Neural cell (in vitro differentiated cells): ENCODE measurements around the gene ARRDC2.

Source experiments
- EP300 ChIP-seq: fragments of 450-650 bp; conservative IDR thresholded peaks from 2 replicates; pipeline ENCODE4 v1.6.1; 2014; ENCODE audit warnings: antibody characterized with exemption, mild to moderate bottlenecking, moderate library complexity; ENCODE audit not compliant: poor library complexity, severe bottlenecking
- EZH2 ChIP-seq: fragments of 200-600, 300-800 bp; shearing (Covaris generic), sonication (generic); IDR thresholded peaks from 2 replicates; pipeline ENCODE4 v1.6.1; 2014; ENCODE audit warnings: antibody characterized with exemption, low read length, borderline replicate concordance, mild to moderate bottlenecking; ENCODE audit not compliant: insufficient read depth, poor library complexity, severe bottlenecking
- MXI1 ChIP-seq: fragments of 450-650 bp; conservative IDR thresholded peaks from 2 replicates; pipeline ENCODE4 v1.6.1; 2014; ENCODE audit warnings: antibody characterized with exemption, mild to moderate bottlenecking; ENCODE audit not compliant: poor library complexity, severe bottlenecking
- POLR2AphosphoS5 ChIP-seq: IDR thresholded peaks from 2 replicates; pipeline ENCODE4 v1.6.1; 2012
- RAD21 ChIP-seq: fragments of 450-650 bp; conservative IDR thresholded peaks from 2 replicates; pipeline ENCODE4 v1.6.1; 2014; ENCODE audit warnings: antibody characterized with exemption, mild to moderate bottlenecking, moderate library complexity
- TAF1 ChIP-seq: IDR thresholded peaks from 2 replicates; pipeline ENCODE4 v1.6.1; 2012; ENCODE audit warnings: low read depth
- TF ChIP-seq, protein P1 (sequence below): fragments of 450-650 bp; IDR thresholded peaks from 2 replicates; pipeline ENCODE4 v1.5.1; 2014; ENCODE audit warnings: antibody characterized with exemption, mild to moderate bottlenecking, moderate library complexity; ENCODE audit not compliant: poor library complexity, severe bottlenecking
- TF ChIP-seq, protein P2 (sequence below): IDR thresholded peaks from 2 replicates; pipeline ENCODE4 v1.6.1; 2012; ENCODE audit warnings: borderline replicate concordance

DNA sequence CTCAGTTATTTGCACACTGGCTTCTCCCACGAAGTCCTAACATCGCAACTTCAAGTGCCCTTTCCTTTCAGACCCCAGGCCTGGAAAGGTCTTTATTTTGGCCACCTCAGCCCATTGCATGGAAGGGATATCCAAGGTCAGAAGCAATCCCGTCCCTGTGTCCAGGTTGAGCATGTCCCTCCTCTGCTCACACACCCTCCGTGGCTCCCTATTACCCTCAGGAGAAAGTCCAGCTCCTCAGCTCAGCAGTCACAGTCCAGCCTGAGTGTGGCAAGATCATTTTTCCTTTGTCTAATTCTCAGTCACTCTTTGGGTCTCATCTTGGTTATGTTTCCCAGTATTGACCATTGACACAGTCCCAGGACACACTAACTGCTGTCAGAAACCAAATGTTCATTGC lies 19.2 kb downstream of the ARRDC2 start:
- TF ChIP-seq, protein P1, sequence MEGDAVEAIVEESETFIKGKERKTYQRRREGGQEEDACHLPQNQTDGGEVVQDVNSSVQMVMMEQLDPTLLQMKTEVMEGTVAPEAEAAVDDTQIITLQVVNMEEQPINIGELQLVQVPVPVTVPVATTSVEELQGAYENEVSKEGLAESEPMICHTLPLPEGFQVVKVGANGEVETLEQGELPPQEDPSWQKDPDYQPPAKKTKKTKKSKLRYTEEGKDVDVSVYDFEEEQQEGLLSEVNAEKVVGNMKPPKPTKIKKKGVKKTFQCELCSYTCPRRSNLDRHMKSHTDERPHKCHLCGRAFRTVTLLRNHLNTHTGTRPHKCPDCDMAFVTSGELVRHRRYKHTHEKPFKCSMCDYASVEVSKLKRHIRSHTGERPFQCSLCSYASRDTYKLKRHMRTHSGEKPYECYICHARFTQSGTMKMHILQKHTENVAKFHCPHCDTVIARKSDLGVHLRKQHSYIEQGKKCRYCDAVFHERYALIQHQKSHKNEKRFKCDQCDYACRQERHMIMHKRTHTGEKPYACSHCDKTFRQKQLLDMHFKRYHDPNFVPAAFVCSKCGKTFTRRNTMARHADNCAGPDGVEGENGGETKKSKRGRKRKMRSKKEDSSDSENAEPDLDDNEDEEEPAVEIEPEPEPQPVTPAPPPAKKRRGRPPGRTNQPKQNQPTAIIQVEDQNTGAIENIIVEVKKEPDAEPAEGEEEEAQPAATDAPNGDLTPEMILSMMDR = no peak
- no peak for TF ChIP-seq EZH2
- TF ChIP-seq, protein P2, sequence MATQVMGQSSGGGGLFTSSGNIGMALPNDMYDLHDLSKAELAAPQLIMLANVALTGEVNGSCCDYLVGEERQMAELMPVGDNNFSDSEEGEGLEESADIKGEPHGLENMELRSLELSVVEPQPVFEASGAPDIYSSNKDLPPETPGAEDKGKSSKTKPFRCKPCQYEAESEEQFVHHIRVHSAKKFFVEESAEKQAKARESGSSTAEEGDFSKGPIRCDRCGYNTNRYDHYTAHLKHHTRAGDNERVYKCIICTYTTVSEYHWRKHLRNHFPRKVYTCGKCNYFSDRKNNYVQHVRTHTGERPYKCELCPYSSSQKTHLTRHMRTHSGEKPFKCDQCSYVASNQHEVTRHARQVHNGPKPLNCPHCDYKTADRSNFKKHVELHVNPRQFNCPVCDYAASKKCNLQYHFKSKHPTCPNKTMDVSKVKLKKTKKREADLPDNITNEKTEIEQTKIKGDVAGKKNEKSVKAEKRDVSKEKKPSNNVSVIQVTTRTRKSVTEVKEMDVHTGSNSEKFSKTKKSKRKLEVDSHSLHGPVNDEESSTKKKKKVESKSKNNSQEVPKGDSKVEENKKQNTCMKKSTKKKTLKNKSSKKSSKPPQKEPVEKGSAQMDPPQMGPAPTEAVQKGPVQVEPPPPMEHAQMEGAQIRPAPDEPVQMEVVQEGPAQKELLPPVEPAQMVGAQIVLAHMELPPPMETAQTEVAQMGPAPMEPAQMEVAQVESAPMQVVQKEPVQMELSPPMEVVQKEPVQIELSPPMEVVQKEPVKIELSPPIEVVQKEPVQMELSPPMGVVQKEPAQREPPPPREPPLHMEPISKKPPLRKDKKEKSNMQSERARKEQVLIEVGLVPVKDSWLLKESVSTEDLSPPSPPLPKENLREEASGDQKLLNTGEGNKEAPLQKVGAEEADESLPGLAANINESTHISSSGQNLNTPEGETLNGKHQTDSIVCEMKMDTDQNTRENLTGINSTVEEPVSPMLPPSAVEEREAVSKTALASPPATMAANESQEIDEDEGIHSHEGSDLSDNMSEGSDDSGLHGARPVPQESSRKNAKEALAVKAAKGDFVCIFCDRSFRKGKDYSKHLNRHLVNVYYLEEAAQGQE = no peak
- no peak for TF ChIP-seq POLR2AphosphoS5
- no peak for TF ChIP-seq EP300
- no peak for TF ChIP-seq RAD21
- TF ChIP-seq MXI1 = no peak
- TF ChIP-seq TAF1 = no peak
